ENCODE results near the gene ADGRG1.

DNA sequence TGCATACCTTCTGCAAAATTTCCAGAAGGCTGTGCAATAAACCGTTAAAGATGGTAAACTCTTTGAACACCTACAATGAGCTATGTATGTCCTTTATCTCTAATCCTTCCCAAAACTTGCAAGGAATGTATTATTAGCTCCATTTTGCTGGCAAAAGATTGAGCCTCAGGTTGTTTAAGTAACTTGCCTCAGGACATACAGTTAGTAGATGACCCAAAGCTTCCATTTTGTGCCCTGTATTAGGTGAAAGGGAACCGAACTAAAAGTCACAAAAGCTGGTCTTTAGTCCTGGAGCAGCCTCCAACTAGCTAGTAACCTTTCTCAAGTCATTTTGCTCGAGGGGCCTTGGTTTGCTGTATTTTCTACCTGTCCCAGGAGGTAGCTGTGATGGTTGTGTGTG lies 44.0 kb downstream of the ADGRG1 start:
- TF ChIP-seq, protein P1, sequence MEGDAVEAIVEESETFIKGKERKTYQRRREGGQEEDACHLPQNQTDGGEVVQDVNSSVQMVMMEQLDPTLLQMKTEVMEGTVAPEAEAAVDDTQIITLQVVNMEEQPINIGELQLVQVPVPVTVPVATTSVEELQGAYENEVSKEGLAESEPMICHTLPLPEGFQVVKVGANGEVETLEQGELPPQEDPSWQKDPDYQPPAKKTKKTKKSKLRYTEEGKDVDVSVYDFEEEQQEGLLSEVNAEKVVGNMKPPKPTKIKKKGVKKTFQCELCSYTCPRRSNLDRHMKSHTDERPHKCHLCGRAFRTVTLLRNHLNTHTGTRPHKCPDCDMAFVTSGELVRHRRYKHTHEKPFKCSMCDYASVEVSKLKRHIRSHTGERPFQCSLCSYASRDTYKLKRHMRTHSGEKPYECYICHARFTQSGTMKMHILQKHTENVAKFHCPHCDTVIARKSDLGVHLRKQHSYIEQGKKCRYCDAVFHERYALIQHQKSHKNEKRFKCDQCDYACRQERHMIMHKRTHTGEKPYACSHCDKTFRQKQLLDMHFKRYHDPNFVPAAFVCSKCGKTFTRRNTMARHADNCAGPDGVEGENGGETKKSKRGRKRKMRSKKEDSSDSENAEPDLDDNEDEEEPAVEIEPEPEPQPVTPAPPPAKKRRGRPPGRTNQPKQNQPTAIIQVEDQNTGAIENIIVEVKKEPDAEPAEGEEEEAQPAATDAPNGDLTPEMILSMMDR (IDR thresholded peaks at IDR 0.05): no peak
- no peak for TF ChIP-seq ZFX (IDR thresholded peaks at IDR 0.05; ENCODE audit: borderline replicate concordance)
